Thoracic aorta (tissue), 2 donors: ENCODE data around the gene METTL26. TPM values are rescaled to one million over a fixed set of nuclear protein-coding genes. Genes with fewer than 3 reads are reported as not detected.

ENCODE experiments used
- ATAC-seq: fragments of 150-250 bp; one replicate; pipeline ENCODE4 v1.8.0; 2017; ENCODE audit warnings: low read depth; ENCODE audit not compliant: insufficient number of reproducible peaks, low FRiP score
- DNase-seq: peaks from one replicate; pipeline ENCODE4 v3.0.0-alpha.2; 2020; ENCODE audit warnings: low spot score
- H3K27ac ChIP-seq, 2 donors: fragments of 200-600 bp; sonication (generic); 1 replicate in 1 of 2; 2 replicates in 1 of 2; pipeline ENCODE4 v1.5.1; 2016; ENCODE audit warnings: mild to moderate bottlenecking in 2 of 2, moderate library complexity in 2 of 2
- H3K27me3 ChIP-seq: fragments of 200-600 bp; sonication (generic); replicated peaks from 2 replicates; pipeline ENCODE4 v1.6.0; 2016; ENCODE audit warnings: mild to moderate bottlenecking; ENCODE audit not compliant: insufficient read depth
- H3K36me3 ChIP-seq: fragments of 200-600 bp; sonication (generic); one replicate; pipeline ENCODE4 v1.5.1; 2016
- H3K4me1 ChIP-seq, 2 donors: fragments of 200-600 bp; sonication (generic); 1 replicate in 1 of 2; 2 replicates in 1 of 2; pipeline versions ENCODE4 v1.5.1 to v1.6.0; 2016; ENCODE audit warnings: low read depth in 2 of 2, mild to moderate bottlenecking in 1 of 2; ENCODE audit not compliant: control insufficient read depth in 1 of 2
- H3K4me3 ChIP-seq: fragments of 200-600 bp; sonication (generic); 2 replicates; pipeline ENCODE4 v1.5.1; 2016; ENCODE audit warnings: mild to moderate bottlenecking
- H3K9me3 ChIP-seq: fragments of 200-600 bp; sonication (generic); 2 replicates; pipeline ENCODE4 v1.5.1; 2016
- CTCF ChIP-seq: fragments of 200-600 bp; sonication (generic); IDR thresholded peaks from one replicate; pipeline ENCODE4 v1.5.1; 2019; ENCODE audit warnings: antibody characterized with exemption
- total RNA-seq, 2 donors: library from RNA; depleted of rRNA; stranded (reverse); fragments of >200 nt; gene quantifications; one replicate each; pipeline versions ENCODE4 v1.1.0 to v1.2.3, GENCODE V29; 2016

Gene METTL26
- total RNA-seq, 2 donors from 2014 or later, result 83.4 to 217 TPM

GRCh38 chr16:609984-610383, 26.1 kb downstream of the METTL26 start:
- no peak for ATAC-seq
- DNase-seq, result no peak

DNA sequence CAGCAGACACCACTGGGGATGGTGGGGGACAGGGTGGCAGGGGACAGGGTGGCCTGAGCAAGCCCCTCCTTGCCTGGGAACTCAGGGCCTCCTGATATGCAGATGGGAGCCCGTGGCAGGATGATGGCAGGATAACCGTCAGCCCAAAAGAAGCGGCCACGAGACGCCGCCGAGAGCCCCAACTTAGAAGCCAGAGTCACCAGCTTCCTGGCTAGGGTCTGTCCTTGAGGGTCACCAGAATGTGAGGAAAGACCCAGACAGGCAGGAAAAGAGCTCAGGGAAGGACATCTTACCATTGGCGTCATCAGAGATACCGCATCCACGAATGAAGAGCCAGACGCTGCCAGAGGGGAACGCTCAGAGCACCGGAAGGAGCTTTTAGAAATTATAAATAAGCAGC, 26.8 kb downstream of the METTL26 start:
- Histone ChIP-seq H3K9me3 (no peaks in the 10 kb centered on the region), H3K27me3 (no peaks in the 10 kb centered on the region), H3K27ac (no peak overlapping the region), H3K36me3 (no peaks in the 10 kb centered on the region), H3K4me3 (no peak overlapping the region), H3K4me1 (no peaks in the 10 kb centered on the region)
- no peak for TF ChIP-seq CTCF
- no peak for DNase-seq
- ATAC-seq, result no peak

More at GRCh38 chr16:609984-610383, 26.1 kb downstream of the METTL26 start:
- H3K27ac ChIP-seq, result no peak overlapping the region
- no peaks in the 10 kb centered on the region for H3K4me1 ChIP-seq
- no peaks in the 10 kb centered on the region for H3K27me3 ChIP-seq
- H3K36me3 ChIP-seq, result no peaks in the 10 kb centered on the region
- H3K4me3 ChIP-seq, result no peak overlapping the region
- TF ChIP-seq CTCF, result no peak
- H3K9me3 ChIP-seq, result no peaks in the 10 kb centered on the region

DNA sequence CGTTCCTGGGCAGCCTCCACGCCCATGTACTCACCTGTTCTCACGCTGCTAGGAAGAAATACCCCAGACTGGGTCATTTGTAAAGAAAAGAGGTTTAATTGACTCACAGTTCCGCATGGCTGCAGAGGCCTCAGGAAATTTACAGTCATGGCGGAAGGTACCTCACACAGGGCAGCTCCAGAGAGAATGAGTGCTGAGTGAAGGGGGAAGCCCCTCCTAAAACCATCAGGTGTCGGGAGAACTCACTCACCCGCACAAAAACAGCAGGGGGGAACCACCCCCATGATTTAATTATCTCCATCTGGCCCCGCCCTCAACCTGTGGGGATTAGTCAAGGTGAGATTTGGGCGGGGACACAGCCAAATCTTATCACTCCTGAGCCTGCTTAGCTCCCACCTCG, 28.1 kb downstream of the METTL26 start:
- H3K4me3 ChIP-seq, result no peak overlapping the region
- H3K27me3 ChIP-seq, result no peaks in the 10 kb centered on the region
- TF ChIP-seq CTCF, result no peak
- no peak for DNase-seq
- no peaks in the 10 kb centered on the region for H3K36me3 ChIP-seq
- ATAC-seq, result no peak
- H3K4me1 ChIP-seq, result no peaks in the 10 kb centered on the region
- no peak overlapping the region for H3K27ac ChIP-seq
- H3K9me3 ChIP-seq, result no peaks in the 10 kb centered on the region

- H3K4me3 ChIP-seq, result no peak overlapping the region
- no peaks in the 10 kb centered on the region for H3K36me3 ChIP-seq
- DNase-seq (no peak), ATAC-seq (no peak)
- H3K4me1 ChIP-seq, result no peaks in the 10 kb centered on the region
- no peak for TF ChIP-seq CTCF
- H3K9me3 ChIP-seq, result no peaks in the 10 kb centered on the region
- no peak overlapping the region for H3K27ac ChIP-seq
- H3K27me3 ChIP-seq, result no peaks in the 10 kb centered on the region
Observed at GRCh38 chr16:606656-607307, 29.3 kb downstream of the METTL26 start.

DNA sequence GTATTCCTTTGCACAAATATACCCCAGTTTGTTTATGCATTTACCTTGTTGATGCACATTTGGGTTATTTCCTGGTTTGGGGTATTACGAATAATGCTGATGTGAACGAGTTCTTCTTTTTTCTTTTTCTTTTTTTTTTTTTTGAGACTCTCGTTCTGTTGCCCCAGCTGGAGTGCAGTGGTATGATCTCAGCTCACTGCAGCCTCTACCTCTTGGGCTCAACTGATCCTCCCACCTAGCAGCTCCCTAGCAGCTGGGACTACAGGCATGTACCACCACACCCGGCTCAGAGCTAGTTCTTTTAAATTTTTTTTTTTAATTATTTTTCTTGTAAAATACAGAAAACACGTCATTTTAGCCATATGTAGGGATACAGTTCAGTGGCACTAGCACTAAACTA, 32.2 kb downstream of the METTL26 start:
- no peak for ATAC-seq
- H3K4me1 ChIP-seq, result no peaks in the 10 kb centered on the region
- no peak overlapping the region for H3K27ac ChIP-seq
- no peaks in the 10 kb centered on the region for H3K9me3 ChIP-seq
- no peak for DNase-seq
- H3K36me3 ChIP-seq, result no peaks in the 10 kb centered on the region
- H3K4me3 ChIP-seq, result no peak overlapping the region
- H3K27me3 ChIP-seq, result no peaks in the 10 kb centered on the region
- TF ChIP-seq CTCF, result no peak
